HG03520 (cell line): Measurements from ENCODE around the gene DCTN5.
"Not testable (repeated sequence)": the region's sequence is repeated elsewhere in the genome, so short reads cannot be mapped to it uniquely, and the experiment has no call there.

Experiments
- ATAC-seq: cut with Tn5 transposase; IDR thresholded peaks from one replicate; pipeline ENCODE4 v1.9.1; 2021; ENCODE audit warnings: mild to moderate bottlenecking, moderate library complexity; ENCODE audit not compliant: unreplicated experiment

Gene DCTN5

DNA sequence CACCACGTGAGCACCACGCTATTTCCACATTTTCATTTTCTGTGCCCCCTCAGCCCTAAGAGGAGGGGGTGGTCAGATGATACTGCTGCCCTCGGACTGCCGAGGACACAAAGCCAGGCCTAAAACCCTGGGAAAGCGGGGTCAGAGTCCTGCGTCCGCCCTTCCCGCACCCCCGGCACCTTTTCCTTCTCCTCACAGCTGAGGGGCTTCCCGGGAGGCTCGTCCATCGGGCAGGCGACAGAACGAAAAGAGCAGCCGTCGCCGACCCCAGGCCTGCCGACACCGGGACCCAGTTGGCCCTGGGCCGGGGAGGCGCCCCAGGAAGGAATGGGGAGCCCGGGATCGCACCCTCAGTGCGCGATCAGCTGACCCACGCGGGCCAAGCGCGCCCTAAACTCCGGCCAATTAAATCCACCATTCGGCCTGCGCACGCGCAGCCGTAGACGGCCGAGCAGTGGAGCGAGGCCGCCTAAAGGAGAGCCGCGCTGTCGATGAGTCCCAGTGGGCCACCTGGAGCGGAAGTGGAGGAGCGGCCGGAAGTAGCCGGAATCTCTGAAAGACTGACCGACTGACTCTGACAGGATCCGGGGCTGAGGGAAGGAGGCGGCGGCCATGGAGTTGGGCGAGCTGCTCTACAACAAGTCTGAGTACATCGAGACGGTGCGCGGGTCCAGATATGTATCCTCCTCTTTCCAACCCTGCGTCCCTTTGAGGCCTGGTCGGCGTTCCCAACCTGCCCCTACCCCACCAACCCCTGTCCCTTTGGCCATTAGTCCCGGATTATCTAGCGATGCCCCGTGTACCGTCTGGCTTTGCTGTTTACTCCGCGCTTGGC lies at the start of gene DCTN5, which contains the start of gene PALB2:
TSS of gene DCTN5 (plus strand) at position 536 of the 835 bp plus-strand sequence. CDS start at position 613, 77 bp downstream.
TSS of gene PALB2 (minus strand) at position 380 of the 835 bp plus-strand sequence. CDS start at position 227, 153 bp downstream.
- peak; percentile 95 for ATAC-seq

DNA sequence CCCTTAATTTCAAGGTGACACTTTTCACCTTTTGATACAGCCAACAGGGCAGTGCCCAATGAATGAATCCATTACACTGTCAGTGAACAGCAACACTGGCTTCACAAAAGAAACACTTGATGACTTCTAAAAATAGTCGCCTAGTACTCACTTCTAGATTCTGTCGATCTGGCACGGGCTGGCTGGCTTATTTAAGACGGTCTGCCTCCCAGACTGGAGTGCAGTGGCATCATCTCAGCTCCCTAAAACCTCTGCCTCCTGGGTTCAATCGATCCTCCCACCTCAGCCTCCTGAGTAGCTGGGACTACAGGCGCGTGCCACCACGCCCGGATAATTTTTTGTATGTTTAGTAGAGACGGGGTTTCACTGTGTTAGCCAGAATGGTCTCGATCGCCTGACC lies 47.1 kb upstream of the DCTN5 start:
- no peak for ATAC-seq

DNA sequence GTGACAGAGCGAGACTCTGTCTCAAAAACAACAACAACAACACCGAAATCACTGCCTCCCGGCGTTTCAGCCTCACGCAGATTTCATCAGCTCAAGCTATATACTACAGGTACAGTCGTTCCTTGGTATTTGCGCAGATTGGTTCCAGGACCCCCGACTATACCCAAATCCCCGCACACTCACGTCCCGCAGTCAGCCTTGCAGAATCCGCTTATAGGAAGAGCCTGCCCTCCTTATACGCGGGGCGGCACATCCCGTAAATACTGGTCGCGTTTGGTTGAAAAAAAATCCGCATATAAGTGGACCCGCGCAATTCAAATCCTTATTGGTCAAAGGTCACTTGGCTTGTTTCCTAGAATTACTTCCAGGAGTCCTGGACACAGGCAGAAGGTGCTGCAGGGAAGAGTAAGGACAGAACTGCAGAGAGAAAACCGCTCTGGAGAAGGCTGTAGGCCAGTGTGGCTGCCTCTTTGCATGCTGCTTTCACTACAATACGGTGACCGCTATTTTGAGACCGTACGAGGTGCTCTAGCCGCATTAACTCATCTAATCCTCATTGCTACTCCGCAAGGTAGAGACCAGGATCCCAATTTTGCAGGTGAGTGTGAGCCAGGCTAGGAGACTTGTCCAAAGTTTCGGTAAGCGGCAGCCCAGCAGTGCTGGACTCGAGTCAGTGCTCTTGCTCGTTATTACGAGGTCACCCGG lies 45.9 kb upstream of the DCTN5 start:
- ATAC-seq: no peak

DNA sequence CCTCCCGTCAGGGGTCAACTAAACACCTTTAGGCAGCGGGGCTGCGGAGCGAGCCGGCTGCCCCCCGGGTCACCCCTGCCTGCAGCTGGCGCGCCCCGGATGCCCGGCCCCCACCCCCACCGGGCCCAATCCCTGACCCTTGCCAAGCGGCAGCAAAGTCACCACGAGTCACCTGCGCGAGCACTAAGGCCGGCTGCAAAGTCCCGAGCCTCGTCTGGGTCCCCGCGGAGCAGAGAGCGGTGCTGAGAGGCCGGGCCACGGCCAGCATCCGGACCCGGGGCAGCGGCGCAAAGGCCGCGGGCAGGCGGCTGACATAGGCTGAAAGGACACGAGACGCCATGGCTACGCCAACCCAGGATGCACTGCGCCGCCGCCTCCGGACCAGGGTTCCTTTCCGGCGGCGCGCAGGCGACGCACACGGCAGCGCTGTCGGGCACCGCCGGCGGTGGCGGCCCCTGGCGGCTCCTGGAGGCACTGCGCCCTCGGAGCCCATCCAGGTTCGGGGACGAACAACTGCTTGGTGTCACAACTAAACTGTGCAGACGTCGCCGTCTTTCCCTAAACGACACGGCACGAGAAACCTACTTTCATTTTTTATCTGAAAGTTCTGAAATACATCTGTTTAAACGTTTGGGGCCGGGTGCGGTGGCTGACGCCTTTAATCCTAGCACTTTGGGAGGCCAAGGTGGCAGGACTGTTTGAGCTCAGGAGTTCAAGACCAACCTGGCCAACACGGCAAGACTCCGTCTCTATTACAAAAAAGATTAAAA lies 45.1 kb upstream of the DCTN5 start, which contains the start of gene NDUFAB1:
TSS of gene NDUFAB1 (minus strand) at position 366 of the 770 bp plus-strand sequence. CDS start at position 340, 26 bp downstream.
- ATAC-seq: peak; percentile 90

DNA sequence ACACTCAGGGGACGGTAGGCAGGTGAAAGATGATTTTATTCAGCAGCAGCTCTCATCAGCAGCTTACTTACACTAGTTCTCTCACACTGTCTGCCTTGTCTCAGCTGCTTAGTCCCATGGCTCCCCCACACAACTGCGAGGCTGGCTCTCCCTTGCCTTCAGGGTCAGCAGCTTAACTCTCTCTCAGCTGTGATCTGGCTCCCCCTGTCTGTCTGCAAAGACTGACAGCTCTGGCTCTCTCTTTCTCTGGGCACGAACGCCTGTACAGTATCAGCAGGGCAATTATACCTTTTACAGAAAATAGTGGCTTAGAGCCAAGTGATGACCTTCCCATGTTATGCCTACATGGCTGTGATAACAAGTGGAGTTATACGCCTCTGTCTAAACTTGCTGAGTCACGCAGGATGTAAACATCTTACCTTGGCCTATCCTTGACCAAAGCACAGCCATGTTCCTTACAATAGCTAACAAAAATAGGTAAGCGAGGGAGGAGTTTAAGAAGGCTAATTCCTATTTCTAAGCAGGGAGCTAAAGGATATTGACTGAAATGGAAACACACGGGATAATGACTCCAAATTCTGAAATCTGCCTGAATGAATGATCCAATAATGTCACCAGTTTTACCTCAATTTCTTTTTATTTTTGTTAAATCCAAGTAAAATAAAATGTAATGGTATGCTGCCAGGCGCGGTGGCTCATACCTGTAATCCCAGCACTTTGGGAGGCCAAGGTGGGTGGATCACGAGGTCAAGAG lies 44.1 kb upstream of the DCTN5 start:
- no peak for ATAC-seq

DNA sequence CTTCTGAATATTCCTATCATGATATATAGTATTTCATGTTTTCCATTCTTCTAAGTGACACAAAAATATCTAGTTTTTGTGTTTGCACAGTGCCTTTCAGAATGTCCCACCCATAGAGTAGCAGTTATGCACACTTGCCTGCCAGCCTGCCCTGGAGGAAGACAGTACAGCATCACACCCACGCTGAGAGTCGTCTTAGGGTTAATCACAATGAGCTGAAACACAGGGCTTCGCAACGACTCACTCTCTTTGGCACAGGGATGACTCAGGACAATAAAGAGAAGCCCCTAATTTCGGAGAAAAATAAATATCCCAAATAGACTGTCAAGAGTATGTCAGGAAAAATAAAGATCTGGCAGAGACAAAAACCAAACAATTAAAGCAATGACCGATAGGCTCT lies 33.5 kb upstream of the DCTN5 start:
- no peak for ATAC-seq

DNA sequence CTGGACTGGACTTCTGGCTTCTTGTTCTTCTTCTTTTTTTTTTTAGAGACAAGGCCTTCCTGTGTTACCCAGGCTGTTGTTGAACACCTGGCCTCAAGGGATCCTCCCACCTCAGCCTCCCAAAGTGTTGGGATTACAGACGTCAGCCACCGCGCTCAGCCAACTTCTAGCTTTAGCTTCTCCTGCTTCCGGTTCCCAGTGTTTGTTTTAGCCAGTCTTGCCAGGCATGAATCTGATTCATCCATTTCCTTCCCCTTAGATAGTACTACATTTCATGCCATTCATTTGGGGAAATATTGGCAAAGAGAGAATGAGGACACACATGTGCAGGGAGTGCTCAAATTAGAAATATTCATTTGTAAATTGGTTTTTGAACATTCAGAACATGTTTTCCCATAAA lies 33.1 kb upstream of the DCTN5 start:
- no peak for ATAC-seq

DNA sequence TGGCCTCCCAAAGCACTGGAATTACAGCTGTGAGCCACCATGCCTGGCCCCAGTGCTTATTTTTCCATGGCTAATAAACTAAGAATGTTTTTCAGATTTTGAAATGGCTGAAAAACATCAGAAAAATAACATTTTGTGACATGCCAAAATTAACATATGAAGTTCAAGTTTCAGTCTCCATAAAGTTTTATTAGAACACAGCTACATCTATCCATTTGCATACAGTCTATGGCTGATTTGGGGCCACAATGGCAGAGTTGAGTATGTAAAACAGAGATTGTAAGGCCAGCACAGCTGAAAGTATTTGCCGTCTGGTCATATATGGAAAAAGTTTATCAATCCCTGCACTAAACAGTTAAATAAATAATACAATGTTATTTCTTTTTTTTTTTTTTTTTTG lies 31.3 kb upstream of the DCTN5 start:
- no peak for ATAC-seq

DNA sequence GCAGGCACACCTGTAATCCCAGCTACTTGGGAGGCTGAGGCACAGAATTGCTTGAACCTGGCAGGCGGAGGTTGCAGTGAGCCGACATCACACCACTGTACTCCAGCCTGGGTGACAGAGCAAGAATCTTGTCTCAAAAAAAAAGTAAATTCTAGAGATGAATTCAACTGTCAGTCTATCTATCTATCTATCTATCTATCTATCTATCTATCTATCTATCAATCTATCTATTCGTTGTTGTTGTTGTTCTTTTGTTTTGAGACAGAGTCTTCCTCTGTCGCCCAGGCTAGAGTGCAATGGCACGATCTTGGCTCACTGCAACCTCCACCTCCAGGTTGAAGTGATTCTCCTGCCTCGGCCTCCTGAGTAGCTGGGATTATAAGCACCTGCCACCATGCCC lies 30.4 kb upstream of the DCTN5 start:
- ATAC-seq: not testable (repeated sequence)

DNA sequence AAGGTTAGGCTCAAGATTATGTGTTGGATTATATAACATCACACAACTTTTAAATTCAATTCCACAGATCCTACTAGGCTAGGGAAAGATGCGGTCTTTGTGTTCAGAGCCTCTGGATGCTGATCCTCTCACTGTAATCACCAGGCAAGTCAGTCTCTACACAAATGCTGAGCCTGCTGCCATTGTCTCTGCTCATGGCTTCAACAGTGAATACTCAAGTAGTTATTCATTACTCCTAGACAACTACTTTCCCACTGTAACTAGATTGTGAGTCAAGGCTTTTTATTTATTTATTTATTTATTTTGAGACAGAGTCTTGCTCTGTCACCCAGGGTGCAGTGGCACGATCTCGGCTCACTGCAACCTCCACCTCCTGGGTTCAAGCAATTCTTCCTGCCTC lies 29.3 kb upstream of the DCTN5 start:
- ATAC-seq: no peak

DNA sequence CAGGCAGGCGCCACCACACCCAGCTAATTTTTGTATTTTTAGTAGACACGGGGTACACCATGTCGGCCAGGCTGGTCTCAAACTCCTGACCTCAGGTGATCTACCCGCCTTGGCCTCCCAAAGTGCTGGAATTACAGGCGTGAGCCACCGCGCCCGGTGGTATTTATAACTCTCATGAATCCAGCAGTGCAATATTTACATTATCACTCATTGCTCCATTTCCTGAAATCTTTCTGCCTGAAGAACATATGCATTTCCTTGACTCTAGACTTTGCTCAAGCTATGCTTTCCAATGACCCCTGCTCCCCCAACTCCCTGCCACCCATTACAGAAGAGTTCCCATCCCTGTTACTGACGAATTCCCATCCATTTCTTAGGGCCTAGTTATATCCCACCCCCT lies 25.5 kb upstream of the DCTN5 start:
- no peak for ATAC-seq

DNA sequence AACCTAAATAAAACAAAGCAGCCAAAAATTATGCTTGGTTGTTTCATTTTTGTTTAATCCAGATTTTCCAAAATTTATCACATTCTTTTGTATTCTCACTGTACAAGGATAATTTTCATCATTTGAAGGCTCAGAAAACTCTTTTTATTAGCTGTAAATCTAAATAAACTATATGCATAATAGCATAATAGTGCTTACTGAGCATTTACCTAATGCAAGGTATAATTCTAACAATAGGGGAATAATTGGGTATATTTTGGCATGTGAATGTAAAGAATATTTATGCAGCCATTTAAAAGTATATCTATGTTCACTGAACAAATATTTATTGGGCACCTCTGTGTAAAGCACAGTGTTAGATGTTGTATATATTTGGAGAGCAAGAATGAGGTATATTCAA lies 17.2 kb upstream of the DCTN5 start:
- ATAC-seq: no peak

DNA sequence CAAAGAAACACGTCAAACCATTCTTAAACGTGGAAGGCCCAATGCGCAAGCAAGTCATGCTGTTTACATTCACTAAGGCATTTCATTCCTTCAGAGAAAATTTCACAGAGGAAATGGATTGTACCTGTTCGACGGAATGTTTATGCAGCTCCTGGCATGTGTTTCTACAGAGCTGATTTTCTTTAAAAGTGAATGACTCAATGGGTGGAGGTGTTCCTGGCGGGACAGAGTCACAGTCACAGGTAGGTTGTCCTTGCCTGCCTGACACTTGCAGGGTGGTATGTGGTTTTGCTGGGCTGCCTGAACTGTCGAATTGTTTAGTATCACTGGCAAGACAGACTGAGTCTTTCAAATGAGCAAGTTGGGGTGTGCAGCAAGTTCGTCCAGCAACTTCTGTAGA lies 11.8 kb upstream of the DCTN5 start:
- no peak for ATAC-seq

DNA sequence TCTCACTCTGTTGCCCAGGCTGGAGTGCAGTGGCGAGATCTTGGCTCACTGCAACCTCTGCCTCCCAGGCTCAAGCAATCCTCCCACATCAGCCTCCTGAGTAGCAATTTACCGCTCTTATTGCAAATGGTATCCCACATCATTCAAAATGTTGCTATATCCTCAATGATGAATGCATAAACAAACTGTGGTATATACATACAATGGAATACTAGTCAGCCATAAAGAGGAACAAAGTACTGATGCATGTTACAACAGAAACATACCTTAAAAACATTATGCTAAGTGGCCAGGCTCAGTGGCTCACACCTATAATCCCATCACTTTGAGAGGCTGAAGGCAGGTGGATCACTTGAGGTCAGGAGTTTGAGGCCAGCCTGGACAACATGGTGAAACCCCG lies 9.4 kb upstream of the DCTN5 start:
- not testable (repeated sequence) for ATAC-seq

DNA sequence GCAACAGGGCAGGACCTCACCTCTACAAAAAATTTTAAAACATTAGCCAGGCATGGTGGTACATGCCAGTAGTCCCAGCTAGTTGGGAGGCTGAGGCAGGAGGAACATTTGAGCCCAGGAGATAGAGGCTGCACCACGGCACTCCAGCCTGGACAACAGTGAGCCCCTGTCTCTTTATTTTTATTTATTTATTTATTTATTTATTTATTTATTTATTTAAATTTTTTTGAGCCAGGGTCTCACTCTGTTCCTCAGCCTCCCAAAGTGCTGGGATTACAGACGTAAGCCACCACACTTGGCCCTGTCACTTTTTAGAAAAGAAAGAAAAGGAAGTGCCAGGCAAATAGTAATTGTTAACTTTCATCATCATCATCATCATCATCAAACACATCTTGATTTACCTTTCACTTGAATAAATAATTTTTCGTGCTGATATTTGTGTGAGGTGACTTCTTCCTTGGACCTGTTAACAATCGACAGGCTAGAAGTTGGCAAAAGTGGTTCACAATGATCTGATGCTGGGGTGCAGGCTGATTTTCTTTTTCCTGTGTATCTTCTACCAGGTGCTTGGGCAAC lies 6.7 kb upstream of the DCTN5 start:
- ATAC-seq: no peak

DNA sequence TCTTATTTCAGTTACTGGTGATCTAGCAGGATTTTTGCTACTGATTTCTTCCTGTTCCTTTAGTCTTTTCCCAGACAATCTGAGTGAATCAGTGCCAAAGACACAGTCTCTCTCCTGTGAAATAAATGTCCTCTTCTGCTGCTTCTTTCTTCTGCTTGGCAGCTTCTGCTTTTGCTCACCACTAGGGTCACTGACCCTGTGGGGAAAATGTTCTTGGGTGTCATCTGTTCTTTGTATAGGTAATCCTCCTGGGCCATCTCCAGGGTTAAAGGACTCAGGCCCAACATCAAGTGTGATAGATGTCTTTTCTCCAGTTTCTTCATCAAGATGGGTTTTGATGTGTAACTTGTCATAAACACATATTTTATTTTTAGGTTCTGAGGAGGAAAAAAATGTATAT lies 5.3 kb upstream of the DCTN5 start:
- no peak for ATAC-seq

DNA sequence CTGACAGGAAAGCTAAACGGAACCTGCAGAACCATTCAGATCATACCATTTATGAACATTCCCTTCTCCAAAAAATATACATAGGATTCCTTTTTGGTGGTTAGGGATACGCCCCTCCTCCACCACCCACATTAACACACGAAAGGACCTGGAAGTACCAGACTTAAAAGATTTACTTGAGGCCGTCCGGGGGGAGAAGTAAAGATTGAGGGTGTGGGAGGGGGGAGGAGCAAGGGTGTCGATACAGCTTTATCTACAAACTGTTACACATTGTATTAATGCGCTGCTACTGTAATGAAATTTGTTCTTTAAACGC lies 693 bp upstream of the DCTN5 start:
- no peak for ATAC-seq

DNA sequence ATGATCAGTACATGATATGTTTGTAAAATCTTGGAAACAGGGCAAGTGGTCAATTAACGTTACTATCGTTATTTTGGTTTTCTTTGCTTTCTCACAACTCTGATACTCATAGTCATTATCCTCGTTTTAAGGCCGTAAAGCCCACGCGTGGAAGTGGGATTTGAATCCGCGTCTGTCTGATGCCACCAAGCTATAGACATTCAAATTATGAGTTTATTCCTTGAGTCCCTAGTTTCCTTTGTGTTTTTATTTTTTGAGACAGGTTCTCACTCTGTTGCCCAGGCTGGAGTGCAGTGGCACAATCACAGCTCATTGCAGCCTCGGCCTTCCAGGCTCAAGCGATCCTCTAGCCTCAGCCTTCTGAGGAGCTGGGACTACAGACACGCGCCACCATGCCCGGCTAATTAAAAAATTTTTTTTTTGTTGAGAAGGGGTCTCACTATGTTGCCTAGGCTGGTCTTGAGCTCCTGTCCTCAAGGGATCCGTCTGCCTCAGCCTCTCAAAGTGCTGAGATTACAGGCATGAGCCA lies 1.0 kb downstream of the DCTN5 start:
- ATAC-seq: no peak

DNA sequence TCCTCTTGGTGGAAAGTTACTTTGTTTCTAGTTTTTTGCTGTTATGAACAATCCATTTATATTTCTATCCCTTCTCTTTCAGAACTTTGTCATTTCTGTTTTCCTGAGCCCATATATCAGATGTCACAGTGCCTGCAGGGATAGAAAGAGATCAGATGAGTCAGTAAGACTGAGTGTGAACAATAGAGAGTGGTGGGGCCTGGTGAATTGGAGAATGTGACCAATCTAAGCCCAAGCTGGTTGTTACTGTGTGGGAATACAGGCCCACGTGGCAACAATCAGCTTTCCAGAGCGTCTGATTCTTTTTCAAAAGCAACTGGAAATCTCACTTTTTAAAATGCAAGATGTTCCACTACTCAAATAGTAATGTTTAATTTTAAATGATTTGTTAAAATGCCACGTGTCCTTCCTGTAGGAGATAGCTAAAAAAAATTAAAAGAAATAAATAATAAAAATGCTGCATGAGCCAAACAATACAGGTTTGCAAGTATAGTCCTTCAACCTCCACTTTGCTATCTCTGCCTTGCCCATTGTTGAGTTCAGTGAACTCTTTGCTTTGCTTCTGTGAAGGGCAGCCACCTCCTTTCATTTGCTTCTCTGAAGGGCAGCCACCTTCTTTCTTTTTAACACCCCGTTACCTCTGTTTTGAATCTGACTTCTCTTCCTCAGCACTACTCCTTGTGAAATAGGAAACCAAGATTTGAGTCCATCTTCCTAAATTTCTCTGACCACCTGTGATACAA lies 9.6 kb downstream of the DCTN5 start:
- ATAC-seq: no peak
